ENCODE data around the gene SUPT20H.

SUPT20H gene

GRCh38 chr13:37047846-37048245 is 11.6 kb downstream of the SUPT20H start:
- DNase-seq, result no peak
- TF ChIP-seq CTCF (IDR thresholded peaks at IDR 0.05; ENCODE audit: low read length), result no peak
- TF ChIP-seq EZH2 (optimal IDR thresholded peaks at IDR 0.05; ENCODE audit: low read depth, low read length), result no peak
- TF ChIP-seq EZH2phosphoT487 (IDR thresholded peaks at IDR 0.05; ENCODE audit: low read length), result no peak
- no peak overlapping the region for H3K4me2 ChIP-seq (ENCODE audit: low read depth, low read length)
- no peaks in the 10 kb centered on the region for H3K27me3 ChIP-seq (replicated peaks; ENCODE audit: insufficient read depth, low read length)
- H3K36me3 ChIP-seq (replicated peaks; ENCODE audit: insufficient read depth, low read length), result no peaks in the 10 kb centered on the region
- no peaks in the 10 kb centered on the region for H4K20me1 ChIP-seq (ENCODE audit: insufficient read depth, low read length)
- H3K4me3 ChIP-seq (ENCODE audit: low read length), result no peak overlapping the region
- no peak overlapping the region for H3K9ac ChIP-seq (ENCODE audit: low read length)
- no peaks in the 10 kb centered on the region for H3F3A ChIP-seq (ENCODE audit: insufficient read depth, low read length)
- H2AFZ ChIP-seq (ENCODE audit: low read length), result no peak overlapping the region
- no peaks in the 10 kb centered on the region for H3K9me3 ChIP-seq (replicated peaks; ENCODE audit: insufficient read depth, low read length)
- H3K79me2 ChIP-seq (ENCODE audit: low read length), result peaks cover 14% of the 10 kb centered on the region
- H3K4me1 ChIP-seq (ENCODE audit: low read length), result no peaks in the 10 kb centered on the region
- H3K9me2 ChIP-seq (replicated peaks; ENCODE audit: insufficient read depth, low read length), result no peaks in the 10 kb centered on the region
- no peak overlapping the region for H3K27ac ChIP-seq (ENCODE audit: low read length)

GRCh38 chr13:37047032-37047431 is 12.5 kb downstream of the SUPT20H start:
- H3K36me3 ChIP-seq (replicated peaks; ENCODE audit: insufficient read depth, low read length), result no peaks in the 10 kb centered on the region

GRCh38 chr13:37046062-37046461 is 13.4 kb downstream of the SUPT20H start:
- Histone ChIP-seq H4K20me1 (ENCODE audit: insufficient read depth, low read length) (no peaks in the 10 kb centered on the region), H3K9me3 (replicated peaks; ENCODE audit: insufficient read depth, low read length) (no peaks in the 10 kb centered on the region), H3K4me3 (ENCODE audit: low read length) (no peak overlapping the region), H3K4me2 (ENCODE audit: low read depth, low read length) (no peak overlapping the region), H3K9me2 (replicated peaks; ENCODE audit: insufficient read depth, low read length) (no peaks in the 10 kb centered on the region), H3F3A (ENCODE audit: insufficient read depth, low read length) (no peaks in the 10 kb centered on the region), H3K27ac (ENCODE audit: low read length) (no peak overlapping the region), H3K4me1 (ENCODE audit: low read length) (no peaks in the 10 kb centered on the region), H3K79me2 (ENCODE audit: low read length) (peaks cover 5% of the 10 kb centered on the region; the same call in 1 of the 2 replicates), H3K36me3 (replicated peaks; ENCODE audit: insufficient read depth, low read length) (no peaks in the 10 kb centered on the region), H2AFZ (ENCODE audit: low read length) (no peak overlapping the region), H3K27me3 (replicated peaks; ENCODE audit: insufficient read depth, low read length) (no peaks in the 10 kb centered on the region), H3K9ac (ENCODE audit: low read length) (no peak overlapping the region)
- TF ChIP-seq CTCF (IDR thresholded peaks at IDR 0.05; ENCODE audit: low read length) (no peak), EZH2phosphoT487 (IDR thresholded peaks at IDR 0.05; ENCODE audit: low read length) (no peak), EZH2 (optimal IDR thresholded peaks at IDR 0.05; ENCODE audit: low read depth, low read length) (no peak)
- no peak for DNase-seq

More at GRCh38 chr13:37047032-37047431, 12.5 kb downstream of the SUPT20H start:
- Histone ChIP-seq H3F3A (ENCODE audit: insufficient read depth, low read length) (no peaks in the 10 kb centered on the region), H3K79me2 (ENCODE audit: low read length) (peaks cover 14% of the 10 kb centered on the region), H3K9me2 (replicated peaks; ENCODE audit: insufficient read depth, low read length) (no peaks in the 10 kb centered on the region), H3K9ac (ENCODE audit: low read length) (no peak overlapping the region), H2AFZ (ENCODE audit: low read length) (no peak overlapping the region), H3K4me1 (ENCODE audit: low read length) (no peaks in the 10 kb centered on the region), H3K4me2 (ENCODE audit: low read depth, low read length) (no peak overlapping the region), H4K20me1 (ENCODE audit: insufficient read depth, low read length) (no peaks in the 10 kb centered on the region), H3K4me3 (ENCODE audit: low read length) (no peak overlapping the region), H3K9me3 (replicated peaks; ENCODE audit: insufficient read depth, low read length) (no peaks in the 10 kb centered on the region), H3K27ac (ENCODE audit: low read length) (no peak overlapping the region), H3K27me3 (replicated peaks; ENCODE audit: insufficient read depth, low read length) (no peaks in the 10 kb centered on the region)
- TF ChIP-seq CTCF (IDR thresholded peaks at IDR 0.05; ENCODE audit: low read length), result no peak
- no peak for TF ChIP-seq EZH2phosphoT487 (IDR thresholded peaks at IDR 0.05; ENCODE audit: low read length)
- TF ChIP-seq EZH2 (optimal IDR thresholded peaks at IDR 0.05; ENCODE audit: low read depth, low read length), result no peak
- no peak for DNase-seq

All from MM.1S (cell line).